Measurements from ENCODE around the gene PPP2R3B.

DNA sequence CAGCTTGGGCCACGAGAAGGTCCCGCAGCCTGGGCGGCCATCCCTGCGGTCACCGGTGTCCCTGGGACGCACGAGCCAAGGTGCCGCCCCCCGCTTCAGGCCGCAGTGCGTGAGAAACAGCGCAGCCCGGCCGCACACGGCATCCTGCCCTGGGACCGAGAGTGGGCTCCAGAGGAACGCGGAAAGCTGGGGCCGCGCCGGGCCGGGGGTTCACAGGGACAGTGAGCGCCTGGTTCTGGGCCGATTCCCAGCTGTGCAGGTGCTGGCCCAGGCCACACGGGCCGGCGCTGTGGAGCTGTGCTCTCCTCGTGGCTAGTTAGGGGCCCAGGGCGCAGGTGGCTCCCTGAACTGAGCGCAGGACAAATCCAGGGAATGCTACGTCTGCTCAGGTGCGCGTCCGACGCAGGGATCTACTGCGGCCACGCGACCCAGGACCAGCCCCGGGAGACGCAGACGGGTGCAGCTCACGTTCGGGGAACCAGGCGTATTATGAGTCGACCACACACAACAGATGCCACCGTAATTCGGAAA lies 42.3 kb downstream of the PPP2R3B start:
- TF ChIP-seq RAD21 (IDR thresholded peaks at IDR 0.05; ENCODE audit: low read length), result no peak
- no peak for TF ChIP-seq CTCF (conservative IDR thresholded peaks at IDR 0.05; ENCODE audit: low read depth, low read length)
- no peak for TF ChIP-seq POLR2A (IDR thresholded peaks at IDR 0.05; ENCODE audit: low read depth, low read length)
